HG03025 (cell line): ENCODE data around the gene BRINP3.
"Not testable (repeated sequence)": the region's sequence is repeated elsewhere in the genome, so short reads cannot be mapped to it uniquely, and the experiment has no call there.

Experiments
- ATAC-seq: cut with Tn5 transposase; IDR thresholded peaks from one replicate; pipeline ENCODE4 v1.9.1; 2021; ENCODE audit warnings: mild to moderate bottlenecking, moderate library complexity; ENCODE audit not compliant: unreplicated experiment, low FRiP score

Gene BRINP3

DNA sequence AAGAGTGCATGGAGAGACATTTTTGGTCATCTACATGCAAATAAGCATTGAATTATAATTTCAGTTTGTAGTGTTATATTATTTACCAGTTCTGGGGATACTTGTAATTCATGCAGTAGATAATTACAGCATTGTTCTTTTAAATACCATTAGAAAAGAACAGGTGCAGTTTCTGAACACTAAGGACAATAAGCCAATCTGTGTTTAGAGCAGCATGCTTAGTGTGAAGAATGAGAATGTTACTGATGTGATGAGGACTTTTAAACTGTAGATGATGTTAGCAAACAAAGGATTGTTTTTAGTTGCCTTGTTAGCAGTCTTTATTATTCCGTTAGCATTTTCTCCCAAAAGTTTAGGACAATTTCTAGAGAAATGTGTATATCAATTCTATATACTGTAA is 348.3 kb downstream of the BRINP3 start:
- ATAC-seq, result no peak

DNA sequence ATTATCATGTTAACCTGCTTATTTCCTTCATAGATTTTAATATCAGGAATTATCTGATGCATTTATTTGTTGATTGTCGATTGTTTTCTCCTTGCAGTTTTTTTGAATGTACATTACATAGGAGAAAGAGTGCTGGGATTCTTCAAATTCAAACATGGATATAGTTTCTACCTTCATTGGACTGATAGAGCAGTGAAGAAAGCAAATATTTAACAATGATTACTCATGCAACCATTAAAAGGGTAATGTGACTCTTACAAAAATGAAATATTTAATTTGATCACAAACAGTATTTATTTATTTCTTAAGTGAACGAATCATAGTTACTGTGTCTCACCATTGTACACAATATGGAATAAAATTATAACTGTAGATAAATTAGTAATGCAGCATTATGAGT is 350.9 kb downstream of the BRINP3 start:
- ATAC-seq, result no peak

DNA sequence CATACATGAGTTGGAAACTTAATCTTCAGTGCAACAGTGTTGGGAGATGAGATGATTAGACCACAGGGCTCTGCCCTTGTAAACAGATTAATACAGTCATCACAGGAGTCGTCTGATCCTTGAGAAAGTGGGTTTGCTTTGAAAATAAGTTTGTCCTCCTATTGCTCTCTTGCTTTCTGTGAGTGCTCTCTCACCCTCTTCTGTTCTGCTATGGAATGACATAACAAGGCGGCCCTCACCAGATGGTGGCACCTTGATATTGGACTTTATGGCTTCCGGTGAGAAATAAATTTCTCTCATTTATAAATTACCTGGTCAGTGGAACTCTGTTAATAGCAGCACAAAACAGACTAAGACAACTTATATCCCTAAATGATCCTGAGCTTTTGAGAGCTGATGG is 353.6 kb downstream of the BRINP3 start:
- ATAC-seq, result no peak

DNA sequence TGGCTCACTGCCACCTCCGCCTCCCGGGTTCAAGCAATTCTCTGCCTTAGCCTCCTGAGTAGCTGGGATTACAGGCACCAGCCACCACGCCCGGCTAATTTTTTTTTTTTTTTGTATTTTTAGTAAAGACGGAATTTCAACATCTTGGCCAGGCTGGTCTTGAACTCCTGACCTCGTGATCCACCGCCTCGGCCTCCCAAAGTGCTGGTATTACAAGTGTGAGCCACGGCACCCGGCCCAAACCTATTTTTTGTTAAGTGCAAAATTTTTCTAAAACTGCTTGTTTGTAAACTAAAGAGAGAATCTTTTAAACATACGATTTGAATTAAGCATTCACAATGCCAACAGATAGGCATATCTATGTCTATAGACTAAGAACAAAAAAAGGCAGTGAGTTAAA is 357.1 kb downstream of the BRINP3 start:
- not testable (repeated sequence) for ATAC-seq

DNA sequence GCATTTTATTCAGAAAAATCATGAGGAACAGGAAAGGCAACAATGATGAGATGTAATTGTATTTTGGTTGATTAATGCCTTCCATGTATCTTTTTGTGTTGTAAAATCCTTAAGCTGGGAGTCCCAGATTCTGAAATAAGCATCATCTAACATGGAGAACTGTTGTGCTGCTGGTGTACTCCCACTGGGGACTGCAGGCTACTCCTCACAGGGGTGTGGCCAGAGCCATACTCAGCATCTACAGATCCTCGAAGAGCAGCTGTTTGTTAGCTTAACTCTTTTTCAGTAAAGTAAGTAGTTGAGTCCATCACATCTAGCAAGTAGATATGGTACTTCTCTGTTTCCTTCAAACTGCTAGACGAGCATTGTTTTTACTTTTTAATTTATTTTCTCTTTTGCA is 358.0 kb downstream of the BRINP3 start:
- no peak for ATAC-seq

DNA sequence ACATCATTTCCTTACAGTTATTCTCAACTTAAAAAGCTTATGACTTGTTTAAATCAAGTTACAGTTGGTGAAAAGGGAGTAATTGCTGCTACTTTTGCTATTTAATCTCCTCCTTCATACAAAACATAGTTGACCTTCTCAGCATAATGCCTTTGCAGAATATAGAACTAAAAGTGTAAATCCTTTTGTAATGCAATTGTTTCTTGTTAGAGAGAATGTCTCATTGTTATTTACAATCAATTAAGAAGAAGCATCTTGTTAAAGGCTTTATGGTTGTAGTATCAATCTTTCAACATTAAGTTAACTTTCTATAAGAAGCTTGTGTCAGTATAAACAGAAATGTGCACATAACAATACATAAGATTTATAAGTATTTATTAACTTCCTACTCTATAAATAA is 360.7 kb downstream of the BRINP3 start:
- ATAC-seq, result no peak

DNA sequence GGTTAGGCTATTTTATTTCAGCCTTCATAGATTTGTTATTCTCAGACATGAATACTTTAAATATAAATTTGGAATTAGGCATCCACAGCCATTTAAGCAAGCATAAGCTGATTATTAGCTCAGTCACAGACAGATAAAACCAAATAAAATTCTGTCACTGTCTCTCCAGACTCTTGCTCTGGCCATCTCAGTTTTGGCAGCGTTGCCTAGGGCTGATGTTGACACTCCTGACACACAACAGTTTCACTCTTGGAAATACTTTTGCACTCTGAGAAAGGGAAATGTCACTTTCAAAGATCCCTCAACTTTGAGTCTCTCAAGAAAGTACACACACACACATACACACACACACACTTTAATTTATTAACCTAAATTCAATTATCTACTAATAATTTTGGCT is 372.7 kb downstream of the BRINP3 start:
- ATAC-seq, result no peak

DNA sequence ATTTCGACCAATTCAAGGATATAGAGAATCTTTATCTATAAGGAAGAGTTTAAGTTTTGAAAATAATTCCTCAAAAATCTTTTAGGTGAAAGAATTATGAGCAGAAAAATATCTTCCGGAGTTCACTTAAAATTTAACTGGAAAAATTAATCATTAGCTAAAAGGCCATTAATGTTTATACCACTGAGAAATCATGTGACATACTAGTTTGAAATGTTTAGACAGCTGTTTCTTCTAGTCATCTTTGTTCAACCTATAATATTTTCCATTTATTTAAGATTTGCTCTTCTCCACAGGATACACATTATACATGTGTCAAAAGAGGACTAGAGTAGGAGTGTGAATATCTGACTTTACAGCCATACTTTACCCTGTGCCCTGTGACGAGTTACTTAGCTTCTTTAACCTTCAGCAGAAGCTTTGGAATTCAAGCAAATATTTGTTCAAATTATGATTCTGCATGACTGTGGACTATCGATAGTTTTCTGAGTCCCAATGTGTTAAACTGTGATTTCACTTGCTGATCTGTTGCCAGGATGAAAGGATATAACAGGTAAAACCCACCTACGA is 374.8 kb downstream of the BRINP3 start:
- no peak for ATAC-seq

DNA sequence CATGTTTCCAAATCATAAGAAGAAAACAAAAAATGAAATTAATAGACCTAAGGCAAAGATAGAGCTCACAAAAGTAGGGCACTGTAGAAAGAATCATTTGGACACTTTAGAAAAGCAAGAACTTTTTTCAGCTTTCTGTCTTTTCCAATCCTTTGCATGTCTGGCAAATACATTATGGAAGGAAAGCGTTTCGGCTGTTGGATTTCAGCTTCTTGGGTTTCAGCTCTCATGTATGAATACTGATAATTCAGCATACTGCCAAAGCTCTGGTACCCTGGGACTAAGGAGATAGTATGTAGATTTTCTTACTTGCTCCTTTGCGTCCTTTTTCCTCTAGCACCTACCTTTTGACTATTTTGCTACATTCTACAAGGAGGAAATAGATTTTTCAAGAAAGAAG is 375.9 kb downstream of the BRINP3 start:
- ATAC-seq, result no peak

DNA sequence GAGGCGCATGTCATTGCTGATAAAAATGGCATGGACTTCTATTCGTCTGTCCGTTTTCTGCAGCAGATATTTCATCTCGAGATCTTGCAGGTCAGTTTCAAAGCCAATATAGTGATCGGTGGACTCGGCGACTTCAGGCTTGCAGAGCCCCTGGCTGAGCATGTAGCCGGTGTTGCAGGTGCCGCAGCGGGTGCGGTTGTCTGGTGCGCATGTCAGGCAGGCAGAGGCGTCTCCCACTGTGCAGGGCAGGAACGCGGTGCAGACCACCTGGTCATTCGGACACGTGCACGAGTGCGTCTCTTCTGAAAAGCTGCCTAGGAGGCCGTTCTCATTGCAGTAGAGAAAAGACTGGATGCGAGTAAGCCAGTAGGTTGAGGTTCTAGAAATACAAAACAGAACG is 378.9 kb downstream of the BRINP3 start:
- no peak for ATAC-seq

DNA sequence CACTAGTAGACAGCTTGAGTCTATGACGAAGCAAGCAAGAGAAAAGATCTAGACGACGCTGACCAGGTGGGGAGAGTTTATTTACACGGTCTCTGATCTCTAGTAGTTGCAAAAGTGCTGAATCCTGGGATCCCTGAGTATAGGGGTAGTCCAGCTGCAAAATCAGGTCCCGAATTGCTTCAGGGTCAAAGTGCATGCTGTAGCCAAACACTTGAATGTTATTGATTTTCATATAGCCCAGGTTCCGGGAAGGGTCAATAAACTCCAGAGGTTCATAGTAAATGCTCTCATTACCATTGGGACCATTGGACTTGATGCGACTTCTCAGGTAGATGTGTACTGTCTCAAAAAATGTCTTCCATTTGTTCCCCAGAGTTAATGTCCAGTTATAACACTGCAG is 379.6 kb downstream of the BRINP3 start:
- no peak for ATAC-seq

DNA sequence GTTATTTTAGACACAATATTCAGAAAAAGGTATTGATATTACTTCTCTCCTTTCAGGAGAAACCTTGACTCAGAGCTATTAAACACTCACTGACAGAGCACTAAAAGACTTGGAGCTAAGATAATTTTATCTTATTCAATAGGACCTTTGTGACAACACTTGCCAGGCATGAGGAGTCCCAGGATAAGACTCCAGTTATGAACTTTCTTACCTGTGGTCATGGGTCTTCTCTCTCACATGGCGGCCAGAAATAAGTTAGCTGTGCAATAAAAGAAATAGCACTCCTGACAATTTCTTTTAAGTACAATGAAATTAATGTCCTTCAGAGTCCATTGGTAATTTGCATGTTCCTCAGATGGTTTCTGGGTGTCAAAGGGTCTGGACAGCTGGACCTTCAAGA is 382.1 kb downstream of the BRINP3 start:
- ATAC-seq, result no peak

DNA sequence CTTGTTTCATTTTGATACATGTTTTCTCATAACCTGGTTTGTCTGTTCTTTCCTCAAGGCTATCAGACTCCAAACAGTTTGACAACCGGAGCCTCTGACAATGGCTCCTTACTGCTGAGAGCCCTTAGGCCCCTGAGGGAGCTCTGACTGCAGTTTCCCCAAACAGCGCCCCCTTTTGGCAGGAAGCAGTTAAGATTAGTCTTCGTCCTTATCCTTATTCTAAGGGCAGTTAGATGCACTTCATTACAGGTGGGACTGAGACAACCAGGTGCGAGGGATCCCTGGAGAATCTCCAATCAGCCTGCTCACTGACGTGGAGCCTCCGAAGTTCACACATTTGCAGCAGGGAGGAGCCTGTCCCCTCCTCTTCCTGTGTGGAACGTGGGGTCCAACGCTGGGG is 393.1 kb downstream of the BRINP3 start:
- ATAC-seq, result no peak

DNA sequence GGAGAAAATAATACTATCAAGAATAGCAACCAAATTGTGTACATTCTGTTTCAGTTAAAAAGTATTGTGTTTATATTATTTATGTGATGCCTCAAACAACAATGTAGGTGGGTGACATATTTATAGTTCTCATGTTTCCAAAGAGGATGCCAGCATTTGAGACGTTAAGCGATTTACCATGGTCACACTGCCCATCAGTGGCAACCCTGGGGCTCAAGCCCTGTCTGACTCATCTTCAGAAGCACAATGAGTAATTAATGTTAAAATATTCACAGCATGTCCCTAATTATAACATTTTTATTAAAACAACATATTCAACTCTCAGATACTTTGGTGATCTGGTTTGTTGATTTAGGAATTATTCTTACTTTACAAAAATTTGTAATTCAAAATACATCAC is 409.4 kb downstream of the BRINP3 start:
- no peak for ATAC-seq

DNA sequence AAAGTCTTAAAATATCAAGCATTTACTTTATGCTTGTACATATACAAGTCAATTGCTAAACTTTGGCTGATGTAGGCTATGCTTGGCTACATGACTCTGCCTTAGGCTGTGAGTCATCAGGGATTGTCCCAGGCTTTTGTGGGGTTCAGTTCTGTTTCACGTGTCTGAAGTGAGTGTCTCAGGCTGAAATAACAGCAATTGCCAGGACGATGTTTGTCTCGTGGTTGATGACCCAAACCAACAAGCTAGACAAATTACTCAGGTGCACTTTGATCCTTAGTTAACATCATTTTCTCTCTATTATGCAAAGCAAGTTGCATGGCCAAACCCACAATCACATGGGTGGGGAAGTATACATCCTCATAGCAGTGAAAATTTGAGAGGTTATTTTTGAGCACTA is 410.1 kb downstream of the BRINP3 start:
- ATAC-seq, result no peak

DNA sequence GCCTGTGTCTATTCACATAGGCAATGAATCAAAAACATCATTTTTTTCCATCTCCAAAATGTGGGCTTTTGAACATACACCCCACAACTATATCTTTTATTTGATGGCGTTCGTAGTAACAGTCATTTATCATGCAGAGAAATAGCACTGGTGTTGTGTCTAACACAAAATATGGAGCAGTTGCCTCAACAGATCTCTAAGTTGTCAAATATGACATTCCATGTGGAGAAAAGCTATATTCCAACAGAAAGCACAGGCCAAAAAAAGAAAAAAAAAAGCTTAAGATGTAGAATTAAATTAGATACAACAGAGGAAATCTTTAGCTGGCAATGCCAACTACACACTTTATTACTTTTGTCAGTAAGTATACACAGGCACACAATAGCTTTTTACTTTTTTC is 411.7 kb downstream of the BRINP3 start:
- ATAC-seq, result no peak

DNA sequence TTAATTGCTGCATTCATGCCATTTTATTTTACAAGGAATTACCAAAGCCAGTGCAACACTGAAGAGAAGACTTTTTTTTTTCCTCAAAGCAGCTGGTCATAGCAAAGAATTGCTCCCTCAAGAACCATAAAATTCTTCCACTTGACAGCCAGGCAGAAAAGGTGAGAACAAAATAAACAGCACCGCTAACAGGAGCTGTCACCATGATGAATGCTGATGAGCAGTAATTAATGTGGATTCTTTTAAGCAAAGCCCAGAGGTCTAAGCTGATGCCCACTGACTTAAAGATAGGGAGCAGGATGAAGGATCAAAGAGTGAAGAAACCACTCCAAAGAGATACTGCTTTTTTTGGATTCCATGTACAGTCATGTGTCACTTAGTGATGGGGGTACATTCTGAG is 428.4 kb downstream of the BRINP3 start:
- ATAC-seq, result no peak
